ENCODE measurements around the gene RBM27. TPM values are rescaled to one million over a fixed set of nuclear protein-coding genes. Genes with fewer than 3 reads are reported as not detected.

Gene RBM27
- total and polyA plus RNA-seq, 10 of the 15 experiments (the other 5 are each of a cell fraction or from before 2014, with no cell fraction given): 5.8 to 33.9 (median 16.9) TPM

GRCh38 chr5:146240951-146241350 lies 37.5 kb downstream of the RBM27 start:
- no peaks in the 10 kb centered on the region for H3K27me3 ChIP-seq (replicated peaks in 1 of 2; ENCODE audit: control insufficient read depth in 2 of 2, insufficient read depth in 2 of 2, low read length in 1 of 2)
- ChIA-PET POLR2A (interaction anchor here (0.8 kb wide), 1 partner anchor 68 kb away, joined by 3 read pairs; no protein-coding TSS in a partner anchor), CTCF (no interaction called here), SMC1A (ENCODE audit: uncharacterized antibody, unreplicated experiment) (no interaction called here), RAD21 (ENCODE audit: unreplicated experiment) (no interaction called here)
- H3K36me3 ChIP-seq (ENCODE audit: control insufficient read depth in 2 of 2, insufficient read depth in 2 of 2, low read length in 1 of 2): peaks cover 0 to 20% of the 10 kb centered on the region in 2 experiments
- H3K9ac ChIP-seq (ENCODE audit: control insufficient read depth, insufficient read depth, low read length): no peak overlapping the region
- no peak for ATAC-seq
- H3K9me3 ChIP-seq (replicated peaks; ENCODE audit: control insufficient read depth, insufficient read depth, low read length): no peaks in the 10 kb centered on the region
- no peak for DNase-seq (ENCODE audit: low read depth, low spot score)
- 100% methylated on average over 2 of the region's 2 CpGs for WGBS (ENCODE audit: insufficient coverage, insufficient replicate concordance, low lambda C conversion rate, missing lambda C conversion rate)
- in situ Hi-C loops (cut with MboI): no loop called here
- no peaks in the 10 kb centered on the region for H3K4me1 ChIP-seq (ENCODE audit: control insufficient read depth, insufficient read depth, low read length)
- H3K4me3 ChIP-seq: no peak overlapping the region
- intact Hi-C loops (cut with micrococcal nuclease; ENCODE audit: unreplicated experiment): no loop called here
- H4K20me1 ChIP-seq (ENCODE audit: control insufficient read depth, insufficient read depth): no peaks in the 10 kb centered on the region
- H3K79me2 ChIP-seq (ENCODE audit: control insufficient read depth, insufficient read depth, low read length): no peaks in the 10 kb centered on the region; the same call in 1 of the 2 replicates
- H3K27ac ChIP-seq (ENCODE audit: control insufficient read depth, insufficient read depth): no peak overlapping the region
- H3K4me2 ChIP-seq (ENCODE audit: control insufficient read depth, insufficient read depth): no peak overlapping the region
- no peak for FAIRE-seq
- TF ChIP-seq PAX5 (IDR thresholded peaks at IDR 0.05; ENCODE audit: borderline replicate concordance, low read depth, low read length) (no peak), IKZF1 (conservative IDR thresholded peaks at IDR 0.05) (no peak)
- BruUV-seq (replicated peaks): no TSS peak
- no peak overlapping the region for H2AFZ ChIP-seq (ENCODE audit: control insufficient read depth, low read depth, low read length)

GRCh38 chr5:146243247-146243646 lies 39.8 kb downstream of the RBM27 start:
- Histone ChIP-seq H4K20me1 (ENCODE audit: control insufficient read depth, insufficient read depth) (no peaks in the 10 kb centered on the region), H3K4me2 (ENCODE audit: control insufficient read depth, insufficient read depth) (no peak overlapping the region), H3K27ac (ENCODE audit: control insufficient read depth, insufficient read depth) (no peak overlapping the region), H3K36me3 (ENCODE audit: control insufficient read depth in 2 of 2, insufficient read depth in 2 of 2, low read length in 1 of 2) (peaks cover 0 to 10% of the 10 kb centered on the region in 2 experiments), H3K9ac (ENCODE audit: control insufficient read depth, insufficient read depth, low read length) (no peak overlapping the region), H3K79me2 (ENCODE audit: control insufficient read depth, insufficient read depth, low read length) (no peaks in the 10 kb centered on the region; the same call in 1 of the 2 replicates), H3K4me1 (ENCODE audit: control insufficient read depth, insufficient read depth, low read length) (no peaks in the 10 kb centered on the region), H2AFZ (ENCODE audit: control insufficient read depth, low read depth, low read length) (no peak overlapping the region), H3K27me3 (replicated peaks in 1 of 2; ENCODE audit: control insufficient read depth in 2 of 2, insufficient read depth in 2 of 2, low read length in 1 of 2) (no peaks in the 10 kb centered on the region), H3K4me3 (no peak overlapping the region), H3K9me3 (replicated peaks; ENCODE audit: control insufficient read depth, insufficient read depth, low read length) (no peaks in the 10 kb centered on the region)
- WGBS (ENCODE audit: insufficient coverage, insufficient replicate concordance, low lambda C conversion rate, missing lambda C conversion rate): 100% methylated on average over 3 of the region's 3 CpGs
- ChIA-PET CTCF (interaction anchor here (0.6 kb wide), 1 partner anchor 128 kb away, joined by 3 read pairs; no protein-coding TSS in a partner anchor), POLR2A (no interaction called here), SMC1A (ENCODE audit: uncharacterized antibody, unreplicated experiment) (interaction anchor here (0.7 to 0.8 kb wide), 2 partner anchors 42 to 387 kb away, joined by 3 read pairs; no protein-coding TSS in a partner anchor), RAD21 (ENCODE audit: unreplicated experiment) (no interaction called here)
- TF ChIP-seq KDM1A (IDR thresholded peaks at IDR 0.05; ENCODE audit: borderline replicate concordance): no peak
- in situ Hi-C loops (cut with MboI): no loop called here
- ATAC-seq: no peak
- DNase-seq (ENCODE audit: low read depth, low spot score): no peak
- FAIRE-seq: no peak
- intact Hi-C loops (cut with micrococcal nuclease; ENCODE audit: unreplicated experiment): no loop called here
- BruUV-seq (replicated peaks): no TSS peak
